Liver (tissue), 9 donors: ENCODE results near the gene TANGO2. TPM values are rescaled to one million over a fixed set of nuclear protein-coding genes. Genes with fewer than 3 reads are reported as not detected.

Experiments
- DNase-seq: peaks from one replicate; pipeline ENCODE4 v3.0.0-alpha.2; 2017; ENCODE audit warnings: low spot score
- H3K27ac ChIP-seq, 2 donors: one replicate each; pipeline ENCODE4 v1.7.0; 2013; ENCODE audit warnings: inconsistent platforms in 2 of 2, low read length in 2 of 2, control low read depth in 1 of 2, low read depth in 1 of 2, mild to moderate bottlenecking in 1 of 2
- H3K27me3 ChIP-seq, 4 donors: one replicate each; pipeline versions ENCODE4 v1.6.1 to v1.7.0; 2013; ENCODE audit warnings: low read length in 3 of 4, inconsistent platforms in 1 of 4, mild to moderate bottlenecking in 1 of 4, moderate library complexity in 1 of 4; ENCODE audit not compliant: control insufficient read depth in 4 of 4, insufficient read depth in 4 of 4
- H3K36me3 ChIP-seq, 4 donors: one replicate each; pipeline versions ENCODE4 v1.6.1 to v1.7.0; 2013; ENCODE audit warnings: low read length in 3 of 4, mild to moderate bottlenecking in 3 of 4, low read depth in 1 of 4, moderate library complexity in 1 of 4; ENCODE audit not compliant: control insufficient read depth in 4 of 4, insufficient read depth in 3 of 4
- H3K4me1 ChIP-seq, 4 donors: one replicate each; pipeline versions ENCODE4 v1.6.1 to v1.7.0; 2013; ENCODE audit warnings: low read length in 3 of 4, mild to moderate bottlenecking in 3 of 4, moderate library complexity in 1 of 4; ENCODE audit not compliant: control insufficient read depth in 4 of 4, insufficient read depth in 4 of 4
- H3K4me3 ChIP-seq, 3 donors: one replicate each; pipeline versions ENCODE4 v1.6.1 to v1.7.0; 2013; ENCODE audit warnings: low read length in 3 of 3, control low read depth in 1 of 3, low read depth in 1 of 3, mild to moderate bottlenecking in 1 of 3
- H3K9ac ChIP-seq, 2 donors: one replicate each; pipeline ENCODE4 v1.7.0; 2013; ENCODE audit warnings: low read length in 2 of 2, mild to moderate bottlenecking in 2 of 2, moderate library complexity in 2 of 2, control low read depth in 1 of 2, low read depth in 1 of 2
- H3K9me3 ChIP-seq, 4 donors: one replicate each; pipeline versions ENCODE4 v1.6.1 to v1.7.0; 2013; ENCODE audit warnings: low read length in 3 of 4; ENCODE audit not compliant: control insufficient read depth in 4 of 4
- EGR1 ChIP-seq, 2 donors: IDR thresholded peaks; 2 replicates each; pipeline ENCODE4 v1.6.1; 2016 to 2018; ENCODE audit warnings: antibody characterized with exemption in 2 of 2, low read depth in 2 of 2
- FOXA1 ChIP-seq: IDR thresholded peaks from 2 replicates; pipeline ENCODE4 v1.6.1; 2016; ENCODE audit warnings: antibody characterized with exemption
- FOXA2 ChIP-seq: IDR thresholded peaks from 2 replicates; pipeline ENCODE4 v1.6.1; 2016; ENCODE audit warnings: antibody characterized with exemption
- GABPA ChIP-seq, 2 donors: IDR thresholded peaks in 1 of 2; conservative IDR thresholded peaks in 1 of 2; 2 replicates each; pipeline ENCODE4 v1.6.1; 2016; ENCODE audit warnings: antibody characterized with exemption in 2 of 2, mild to moderate bottlenecking in 1 of 2, moderate library complexity in 1 of 2
- HNF4A ChIP-seq, 2 donors: conservative IDR thresholded peaks; 2 replicates each; pipeline ENCODE4 v1.6.1; 2016; ENCODE audit warnings: antibody characterized with exemption in 2 of 2, mild to moderate bottlenecking in 2 of 2
- HNF4G ChIP-seq: IDR thresholded peaks from 2 replicates; pipeline ENCODE4 v1.6.1; 2016; ENCODE audit warnings: antibody characterized with exemption
- JUND ChIP-seq, 2 donors: IDR thresholded peaks; 2 replicates each; pipeline ENCODE4 v1.6.1; 2016; ENCODE audit warnings: antibody characterized with exemption in 2 of 2
- RAD21 ChIP-seq, 2 donors: IDR thresholded peaks; 2 replicates each; pipeline ENCODE4 v1.6.1; 2016; ENCODE audit warnings: antibody characterized with exemption in 2 of 2, mild to moderate bottlenecking in 2 of 2
- SP1 ChIP-seq: IDR thresholded peaks from 2 replicates; pipeline ENCODE4 v1.6.1; 2018; ENCODE audit warnings: antibody characterized with exemption, mild to moderate bottlenecking
- TAF1 ChIP-seq: conservative IDR thresholded peaks from 2 replicates; pipeline ENCODE4 v1.6.1; 2016; ENCODE audit warnings: antibody characterized with exemption, mild to moderate bottlenecking
- WGBS: extraction: QIAGEN DNeasy Blood & Tissue Kit; methylation state at CpG from one replicate; pipeline ENCODE4 v1.1.7; 2013; 5-methylcytosine and 5-hydroxymethylcytosine counted together
- polyA plus RNA-seq, 2 donors: library from polyadenylated mRNA; stranded (reverse) in 1 of 2; unstranded in 1 of 2; fragments of 200-250 nt in 1 of 2; fragments of >200 nt in 1 of 2; fragmentation: Nextera tagmentation in 1 of 2; extraction: Ambion mirVana in 1 of 2; gene quantifications; one replicate each; pipeline versions ENCODE4 v1.2.1 to v1.2.3, GENCODE V29; 2013 to 2015
- total RNA-seq, 2 donors: library from RNA; depleted of rRNA; stranded (reverse); fragments of >200 nt; gene quantifications; one replicate each; pipeline ENCODE4 v1.2.3, GENCODE V29; 2014
- TF ChIP-seq, protein P1 (sequence below): IDR thresholded peaks from 2 replicates; pipeline ENCODE4 v1.6.1; 2016; ENCODE audit warnings: antibody characterized with exemption
- TF ChIP-seq, protein P2 (sequence below): IDR thresholded peaks from 2 replicates; pipeline ENCODE4 v1.6.1; 2016; ENCODE audit warnings: antibody characterized with exemption
- TF ChIP-seq, protein P3 (sequence below): fragments of 150-350 bp; IDR thresholded peaks from 2 replicates; pipeline ENCODE4 v1.5.1; 2017; ENCODE audit warnings: improper control_type of control experiment, low read depth, low read length; ENCODE audit not compliant: missing input control
- TF ChIP-seq, protein P4 (sequence below): IDR thresholded peaks from 2 replicates; pipeline ENCODE4 v1.6.1; 2016; ENCODE audit warnings: antibody characterized with exemption, mild to moderate bottlenecking
- TF ChIP-seq, protein P5 (sequence below): IDR thresholded peaks from 2 replicates; pipeline ENCODE4 v1.6.1; 2016; ENCODE audit warnings: antibody characterized with exemption
- donor health status: healthy.
- donor health status: healthy.
- donor health status: healthy.
- donor health status: healthy.
- donor health status: healthy.

TANGO2 gene
- total and polyA plus RNA-seq, 4 donors, result 10.8 to 153 (median 16.1) TPM

DNA sequence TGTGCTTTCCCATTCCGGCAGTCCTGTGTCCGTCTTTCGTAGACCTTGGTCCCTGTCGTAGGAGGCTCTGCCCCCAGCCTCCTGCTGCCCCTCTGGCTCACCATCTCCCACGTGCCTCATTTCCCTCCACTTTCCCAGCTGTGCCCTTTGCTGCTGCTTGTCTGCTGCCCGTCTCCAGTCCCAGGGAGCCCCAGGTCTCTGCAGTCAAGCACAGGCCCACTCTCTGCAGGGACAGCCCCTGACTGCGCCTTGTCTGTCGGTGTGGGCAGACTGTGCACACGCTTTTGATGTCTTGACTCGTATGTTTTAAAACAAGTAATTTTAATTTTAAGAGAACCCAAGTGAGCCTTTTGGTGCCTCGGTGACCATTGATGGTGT, 71.6 kb downstream of the TANGO2 start:
- Histone ChIP-seq H3K27ac (peak overlapping the region in 1 of 2 donors; percentile 4), H3K9ac (no peak overlapping the region), H3K4me1 (peaks cover 12 to 35% (median 20%) of the 10 kb centered on the region in 4 donors), H3K27me3 (no peaks in the 10 kb centered on the region), H3K36me3 (peaks cover 21 to 59% (median 50%) of the 10 kb centered on the region in 4 donors), H3K9me3 (no peaks in the 10 kb centered on the region), H3K4me3 (no peak overlapping the region)
- TF ChIP-seq FOXA1 (no peak), TAF1 (no peak), SP1 (no peak)
- TF ChIP-seq, protein P1, sequence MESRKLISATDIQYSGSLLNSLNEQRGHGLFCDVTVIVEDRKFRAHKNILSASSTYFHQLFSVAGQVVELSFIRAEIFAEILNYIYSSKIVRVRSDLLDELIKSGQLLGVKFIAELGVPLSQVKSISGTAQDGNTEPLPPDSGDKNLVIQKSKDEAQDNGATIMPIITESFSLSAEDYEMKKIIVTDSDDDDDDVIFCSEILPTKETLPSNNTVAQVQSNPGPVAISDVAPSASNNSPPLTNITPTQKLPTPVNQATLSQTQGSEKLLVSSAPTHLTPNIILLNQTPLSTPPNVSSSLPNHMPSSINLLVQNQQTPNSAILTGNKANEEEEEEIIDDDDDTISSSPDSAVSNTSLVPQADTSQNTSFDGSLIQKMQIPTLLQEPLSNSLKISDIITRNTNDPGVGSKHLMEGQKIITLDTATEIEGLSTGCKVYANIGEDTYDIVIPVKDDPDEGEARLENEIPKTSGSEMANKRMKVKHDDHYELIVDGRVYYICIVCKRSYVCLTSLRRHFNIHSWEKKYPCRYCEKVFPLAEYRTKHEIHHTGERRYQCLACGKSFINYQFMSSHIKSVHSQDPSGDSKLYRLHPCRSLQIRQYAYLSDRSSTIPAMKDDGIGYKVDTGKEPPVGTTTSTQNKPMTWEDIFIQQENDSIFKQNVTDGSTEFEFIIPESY, result no peak
- TF ChIP-seq, protein P2, sequence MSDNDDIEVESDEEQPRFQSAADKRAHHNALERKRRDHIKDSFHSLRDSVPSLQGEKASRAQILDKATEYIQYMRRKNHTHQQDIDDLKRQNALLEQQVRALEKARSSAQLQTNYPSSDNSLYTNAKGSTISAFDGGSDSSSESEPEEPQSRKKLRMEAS, result no peak
- TF ChIP-seq, protein P3, sequence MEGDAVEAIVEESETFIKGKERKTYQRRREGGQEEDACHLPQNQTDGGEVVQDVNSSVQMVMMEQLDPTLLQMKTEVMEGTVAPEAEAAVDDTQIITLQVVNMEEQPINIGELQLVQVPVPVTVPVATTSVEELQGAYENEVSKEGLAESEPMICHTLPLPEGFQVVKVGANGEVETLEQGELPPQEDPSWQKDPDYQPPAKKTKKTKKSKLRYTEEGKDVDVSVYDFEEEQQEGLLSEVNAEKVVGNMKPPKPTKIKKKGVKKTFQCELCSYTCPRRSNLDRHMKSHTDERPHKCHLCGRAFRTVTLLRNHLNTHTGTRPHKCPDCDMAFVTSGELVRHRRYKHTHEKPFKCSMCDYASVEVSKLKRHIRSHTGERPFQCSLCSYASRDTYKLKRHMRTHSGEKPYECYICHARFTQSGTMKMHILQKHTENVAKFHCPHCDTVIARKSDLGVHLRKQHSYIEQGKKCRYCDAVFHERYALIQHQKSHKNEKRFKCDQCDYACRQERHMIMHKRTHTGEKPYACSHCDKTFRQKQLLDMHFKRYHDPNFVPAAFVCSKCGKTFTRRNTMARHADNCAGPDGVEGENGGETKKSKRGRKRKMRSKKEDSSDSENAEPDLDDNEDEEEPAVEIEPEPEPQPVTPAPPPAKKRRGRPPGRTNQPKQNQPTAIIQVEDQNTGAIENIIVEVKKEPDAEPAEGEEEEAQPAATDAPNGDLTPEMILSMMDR, result no peak
- TF ChIP-seq, protein P4, sequence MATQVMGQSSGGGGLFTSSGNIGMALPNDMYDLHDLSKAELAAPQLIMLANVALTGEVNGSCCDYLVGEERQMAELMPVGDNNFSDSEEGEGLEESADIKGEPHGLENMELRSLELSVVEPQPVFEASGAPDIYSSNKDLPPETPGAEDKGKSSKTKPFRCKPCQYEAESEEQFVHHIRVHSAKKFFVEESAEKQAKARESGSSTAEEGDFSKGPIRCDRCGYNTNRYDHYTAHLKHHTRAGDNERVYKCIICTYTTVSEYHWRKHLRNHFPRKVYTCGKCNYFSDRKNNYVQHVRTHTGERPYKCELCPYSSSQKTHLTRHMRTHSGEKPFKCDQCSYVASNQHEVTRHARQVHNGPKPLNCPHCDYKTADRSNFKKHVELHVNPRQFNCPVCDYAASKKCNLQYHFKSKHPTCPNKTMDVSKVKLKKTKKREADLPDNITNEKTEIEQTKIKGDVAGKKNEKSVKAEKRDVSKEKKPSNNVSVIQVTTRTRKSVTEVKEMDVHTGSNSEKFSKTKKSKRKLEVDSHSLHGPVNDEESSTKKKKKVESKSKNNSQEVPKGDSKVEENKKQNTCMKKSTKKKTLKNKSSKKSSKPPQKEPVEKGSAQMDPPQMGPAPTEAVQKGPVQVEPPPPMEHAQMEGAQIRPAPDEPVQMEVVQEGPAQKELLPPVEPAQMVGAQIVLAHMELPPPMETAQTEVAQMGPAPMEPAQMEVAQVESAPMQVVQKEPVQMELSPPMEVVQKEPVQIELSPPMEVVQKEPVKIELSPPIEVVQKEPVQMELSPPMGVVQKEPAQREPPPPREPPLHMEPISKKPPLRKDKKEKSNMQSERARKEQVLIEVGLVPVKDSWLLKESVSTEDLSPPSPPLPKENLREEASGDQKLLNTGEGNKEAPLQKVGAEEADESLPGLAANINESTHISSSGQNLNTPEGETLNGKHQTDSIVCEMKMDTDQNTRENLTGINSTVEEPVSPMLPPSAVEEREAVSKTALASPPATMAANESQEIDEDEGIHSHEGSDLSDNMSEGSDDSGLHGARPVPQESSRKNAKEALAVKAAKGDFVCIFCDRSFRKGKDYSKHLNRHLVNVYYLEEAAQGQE, result no peak
- WGBS, result 95% methylated on average over 11 of the region's 11 CpGs
- no peak for DNase-seq

DNA sequence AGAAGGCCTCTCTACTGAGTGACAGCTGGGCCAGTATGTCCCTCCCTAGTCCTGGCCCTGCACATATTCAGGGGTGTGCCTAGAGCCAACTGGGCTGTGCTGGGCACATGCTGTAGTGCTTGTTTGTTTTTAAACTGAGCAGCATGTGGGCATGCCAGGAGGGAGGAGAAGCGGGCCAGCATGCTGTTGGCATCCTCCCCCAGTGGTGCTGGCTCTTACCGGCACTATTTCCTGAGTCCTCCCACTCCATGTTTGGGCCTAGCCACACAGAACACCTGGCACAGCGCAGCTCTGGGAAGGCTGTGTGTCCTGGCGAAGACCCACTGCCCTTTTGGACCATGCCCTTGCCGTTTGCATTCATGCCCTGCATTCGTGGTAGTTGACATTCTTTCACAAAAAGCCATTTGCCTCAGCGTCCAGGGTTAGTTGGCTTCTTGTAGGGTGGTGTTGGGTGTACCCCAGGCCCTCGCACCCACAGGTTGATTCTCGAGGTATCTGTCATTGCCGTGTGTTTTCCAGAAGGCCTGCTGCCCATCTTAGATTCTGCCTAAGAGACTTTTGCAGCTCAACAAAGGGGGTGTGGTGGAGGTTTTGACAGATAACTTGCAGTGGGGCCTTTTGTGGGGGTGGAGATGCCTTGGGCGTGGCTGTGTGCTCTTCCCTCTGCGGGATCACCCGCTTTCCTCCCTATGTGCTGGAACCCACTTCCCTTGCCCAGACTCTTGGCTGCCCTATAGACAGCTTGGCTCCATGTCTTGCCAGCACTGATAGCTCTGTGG, 72.7 kb downstream of the TANGO2 start:
- Histone ChIP-seq H3K4me3 (no peak overlapping the region), H3K9ac (peak overlapping the region in 1 of 2 donors; percentile 5), H3K9me3 (no peaks in the 10 kb centered on the region), H3K4me1 (peaks cover 12 to 29% (median 20%) of the 10 kb centered on the region in 4 donors), H3K27me3 (no peaks in the 10 kb centered on the region), H3K36me3 (peaks cover 21 to 60% (median 40%) of the 10 kb centered on the region in 4 donors), H3K27ac (peak overlapping the region; percentile 92)
- DNase-seq, result no peak
- WGBS, result 44% methylated on average over 13 of the region's 13 CpGs
- TF ChIP-seq RAD21 (IDR thresholded peaks at IDR 0.05), result peak in 1 of 2 donors; percentile 47
- TF ChIP-seq, protein P5, sequence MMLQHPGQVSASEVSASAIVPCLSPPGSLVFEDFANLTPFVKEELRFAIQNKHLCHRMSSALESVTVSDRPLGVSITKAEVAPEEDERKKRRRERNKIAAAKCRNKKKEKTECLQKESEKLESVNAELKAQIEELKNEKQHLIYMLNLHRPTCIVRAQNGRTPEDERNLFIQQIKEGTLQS, result no peak
- peak; percentile 85 for TF ChIP-seq FOXA2
- TF ChIP-seq JUND (IDR thresholded peaks at IDR 0.05), result peak in 1 of 2 donors; percentile 75
- TF ChIP-seq TAF1, result peak; percentile 57
- TF ChIP-seq HNF4A (conservative IDR thresholded peaks at IDR 0.05), result peak; percentile 99 to 100
- peak in 1 of 2 donors; percentile 76 for TF ChIP-seq EGR1 (IDR thresholded peaks at IDR 0.05; ENCODE audit: low read depth in 2 of 2)
- peak; percentile 79 for TF ChIP-seq FOXA1
- TF ChIP-seq HNF4G, result peak; percentile 98
- TF ChIP-seq, protein P4, result peak; percentile 89
- TF ChIP-seq, protein P1, result peak; percentile 91
- TF ChIP-seq GABPA (IDR thresholded peaks at IDR 0.05 in 1 of 2, conservative IDR thresholded peaks at IDR 0.05 in 1 of 2), result peak in 1 of 2 donors; percentile 68
